Stomach (tissue), 9 donors: ENCODE results near the gene CLIC1. TPM values are rescaled to one million over a fixed set of nuclear protein-coding genes. Genes with fewer than 3 reads are reported as not detected.

Experiments
- DNase-seq, 2 donors: peaks; one replicate each; pipeline versions ENCODE4 v3.0.0 to v3.0.0-alpha.2; 2013 to 2019
- H3K27ac ChIP-seq, 5 donors: fragments of 200-600 bp in 4 of 5; sonication (generic) in 4 of 5; one replicate each; pipeline ENCODE4 v1.5.1; 2013 to 2019; ENCODE audit warnings: mild to moderate bottlenecking in 1 of 5, moderate library complexity in 1 of 5
- H3K27me3 ChIP-seq, 3 donors: fragments of 200-600 bp; sonication (generic); one replicate each; pipeline ENCODE4 v1.5.1; 2017 to 2019; ENCODE audit warnings: mixed run types in 1 of 3
- H3K36me3 ChIP-seq, 4 donors: fragments of 200-600 bp; sonication (generic); 1 replicate in 3 of 4; 2 replicates in 1 of 4; pipeline ENCODE4 v1.5.1; 2016 to 2019
- H3K4me1 ChIP-seq, 4 donors: fragments of 200-600 bp; sonication (generic); one replicate each; pipeline ENCODE4 v1.5.1; 2016 to 2019
- H3K4me3 ChIP-seq, 4 donors: fragments of 200-600 bp; sonication (generic) in 3 of 4; one replicate each; pipeline ENCODE4 v1.5.1; 2016 to 2019; ENCODE audit warnings: mild to moderate bottlenecking in 1 of 4
- H3K9me3 ChIP-seq, 4 donors: fragments of 200-600 bp; sonication (generic); one replicate each; pipeline ENCODE4 v1.5.1; 2016 to 2019
- CTCF ChIP-seq, 7 experiments: fragments of 450-650 bp in 4 of 7; fragments of 200-600 bp in 3 of 7; sonication (generic) in 3 of 7; IDR thresholded peaks; one replicate each; pipeline ENCODE4 v1.5.1; 2016 to 2019; ENCODE audit warnings: antibody characterized with exemption in 7 of 7, control low read depth in 2 of 7, mild to moderate bottlenecking in 1 of 7
- EP300 ChIP-seq: sonication (generic); formaldehyde crosslinking; IDR thresholded peaks from one replicate; pipeline ENCODE4 v1.6.1; 2017; ENCODE audit warnings: antibody characterized with exemption
- POLR2A ChIP-seq, 4 donors: fragments of 450-650 bp; IDR thresholded peaks; one replicate each; pipeline ENCODE4 v1.6.1; 2016; ENCODE audit warnings: antibody characterized with exemption in 4 of 4, control low read depth in 2 of 4, mild to moderate bottlenecking in 1 of 4, moderate library complexity in 1 of 4
- POLR2AphosphoS5 ChIP-seq, 3 donors: sonication (generic); formaldehyde crosslinking; IDR thresholded peaks; one replicate each; pipeline ENCODE4 v1.6.1; 2016; ENCODE audit warnings: antibody characterized with exemption in 3 of 3
- WGBS, 5 donors: extraction: QIAGEN DNeasy Blood & Tissue Kit in 3 of 5; methylation state at CpG; one replicate each; pipeline versions ENCODE4 v1.1.5 to v1.1.7; 2013 to 2018; 5-methylcytosine and 5-hydroxymethylcytosine counted together
- intact Hi-C: fragments of 100-400 bp; cut with DNase I; formaldehyde crosslinking; loops from one replicate; pipeline ENCODE4 v1.15.1; 2023; ENCODE audit warnings: low total_unique reads
- polyA plus RNA-seq, 3 donors: library from polyadenylated mRNA; stranded (reverse); fragments of 200-250 nt; gene quantifications; one replicate each; pipeline ENCODE4 v1.2.3, GENCODE V29; 2013
- total RNA-seq, 5 donors: library from RNA; depleted of rRNA; stranded (reverse); fragments of >200 nt; gene quantifications; one replicate each; pipeline versions ENCODE4 v1.1.0 to v1.2.3, GENCODE V29; 2014 to 2016
- donor health status: healthy with polysubstance abuse.
- donor health status: Bipolar disorder and iron deficiency.
- donor health status: healthy.

The CLIC1 gene
- total and polyA plus RNA-seq, 8 donors, result 33.8 to 597 (median 278) TPM

GRCh38 chr6:31782126-31782855, 46.0 kb upstream of the CLIC1 start:
- 84 to 92% (median 90%) methylated on average over 25 to 32 of the region's 32 CpGs for WGBS, 5 donors
- H3K27me3 ChIP-seq, result no peaks in the 10 kb centered on the region
- H3K9me3 ChIP-seq, result no peaks in the 10 kb centered on the region
- no peak overlapping the region for H3K4me3 ChIP-seq
- H3K36me3 ChIP-seq, result peaks cover 68 to 90% (median 87%) of the 10 kb centered on the region in 4 donors
- intact Hi-C loops, result no loop called here
- peaks cover 1 to 10% (median 5%) of the 10 kb centered on the region in 4 donors for H3K4me1 ChIP-seq
- no peak overlapping the region for H3K27ac ChIP-seq
- no peak for TF ChIP-seq POLR2AphosphoS5 (IDR thresholded peaks at IDR 0.05)
- TF ChIP-seq POLR2A (IDR thresholded peaks at IDR 0.05), result no peak
- TF ChIP-seq EP300, result no peak
- no peak for TF ChIP-seq CTCF (IDR thresholded peaks at IDR 0.05)
- no peak for DNase-seq

- TF ChIP-seq EP300 (no peak), POLR2A (IDR thresholded peaks at IDR 0.05) (no peak)
- Histone ChIP-seq H3K4me3 (no peak overlapping the region), H3K27ac (no peak overlapping the region), H3K27me3 (no peaks in the 10 kb centered on the region), H3K4me1 (peaks cover 10 to 18% (median 13%) of the 10 kb centered on the region in 4 donors), H3K36me3 (peaks cover 68 to 86% (median 85%) of the 10 kb centered on the region in 4 donors), H3K9me3 (no peaks in the 10 kb centered on the region)
- 84 to 96% (median 94%) methylated on average over 11 to 23 of the region's 23 CpGs for WGBS, 5 donors
- intact Hi-C loops, result no loop called here
- DNase-seq, result no peak
Observed at GRCh38 chr6:31781244-31782125, 45.2 kb upstream of the CLIC1 start.

GRCh38 chr6:31780507-31781243, 44.3 kb upstream of the CLIC1 start:
- no peaks in the 10 kb centered on the region for H3K9me3 ChIP-seq
- DNase-seq, result no peak
- H3K4me1 ChIP-seq, result peaks cover 18 to 26% (median 21%) of the 10 kb centered on the region in 4 donors
- no peak overlapping the region for H3K27ac ChIP-seq
- H3K36me3 ChIP-seq, result peaks cover 66 to 79% (median 78%) of the 10 kb centered on the region in 4 donors
- no peak overlapping the region for H3K4me3 ChIP-seq
- 86 to 90% (median 89%) methylated on average over 9 to 20 of the region's 20 CpGs for WGBS, 5 donors
- H3K27me3 ChIP-seq, result no peaks in the 10 kb centered on the region
- intact Hi-C loops, result no loop called here
- TF ChIP-seq POLR2AphosphoS5 (IDR thresholded peaks at IDR 0.05) (no peak), POLR2A (IDR thresholded peaks at IDR 0.05) (no peak), EP300 (no peak), CTCF (IDR thresholded peaks at IDR 0.05) (no peak)

- Histone ChIP-seq H3K4me3 (no peak overlapping the region), H3K4me1 (peaks cover 24 to 34% (median 27%) of the 10 kb centered on the region in 4 donors), H3K27me3 (no peaks in the 10 kb centered on the region), H3K27ac (no peak overlapping the region), H3K36me3 (peaks cover 59 to 72% (median 71%) of the 10 kb centered on the region in 4 donors), H3K9me3 (no peaks in the 10 kb centered on the region)
- DNase-seq, result no peak
- TF ChIP-seq POLR2A (IDR thresholded peaks at IDR 0.05), result no peak
- TF ChIP-seq EP300, result no peak
- TF ChIP-seq POLR2AphosphoS5 (IDR thresholded peaks at IDR 0.05), result no peak
- no peak for TF ChIP-seq CTCF (IDR thresholded peaks at IDR 0.05)
- 89 to 97% (median 96%) methylated on average over 9 to 10 of the region's 10 CpGs for WGBS, 5 donors
- intact Hi-C loops, result no loop called here
Observed at GRCh38 chr6:31779908-31780307, 43.6 kb upstream of the CLIC1 start.
